CD14-positive monocyte (primary cell): ENCODE data around the gene PYGB. TPM values are rescaled to one million over a fixed set of nuclear protein-coding genes. Genes with fewer than 3 reads are reported as not detected.

Experiments
- DNase-seq, 3 donors: peaks; one replicate each; pipeline ENCODE4 v3.0.0-alpha.2; 2011 to 2022
- H2AFZ ChIP-seq: 2 replicates; pipeline ENCODE4 v1.6.0; 2012; ENCODE audit warnings: mild to moderate bottlenecking, low read depth, low read length, inconsistent platforms; ENCODE audit not compliant: insufficient read depth, poor library complexity, severe bottlenecking
- H3K27ac ChIP-seq, 2 donors: 1 replicate in 1 of 2; 2 replicates in 1 of 2; pipeline ENCODE4 v1.5.1; 2012 to 2013; ENCODE audit warnings: low read length in 2 of 2, control low read depth in 1 of 2, inconsistent platforms in 1 of 2, low read depth in 1 of 2, mild to moderate bottlenecking in 1 of 2
- H3K27me3 ChIP-seq, 2 donors: one replicate each; pipeline versions ENCODE4 v1.6.0 to v1.6.1; 2011 to 2013; ENCODE audit warnings: low read length in 2 of 2; ENCODE audit not compliant: control insufficient read depth in 2 of 2, insufficient read depth in 2 of 2
- H3K36me3 ChIP-seq, 2 donors: replicated peaks in 1 of 2; 1 replicate in 1 of 2; 2 replicates in 1 of 2; pipeline versions ENCODE4 v1.5.1 to v1.6.1; 2012 to 2013; ENCODE audit warnings: low read length in 2 of 2, control low read depth in 1 of 2, inconsistent platforms in 1 of 2, mild to moderate bottlenecking in 1 of 2; ENCODE audit not compliant: insufficient read depth in 2 of 2, control insufficient read depth in 1 of 2
- H3K4me1 ChIP-seq, 2 donors: 1 replicate in 1 of 2; 2 replicates in 1 of 2; pipeline versions ENCODE4 v1.5.1 to v1.6.1; 2012 to 2013; ENCODE audit warnings: low read length in 2 of 2, control low read depth in 1 of 2, inconsistent platforms in 1 of 2, mild to moderate bottlenecking in 1 of 2, moderate library complexity in 1 of 2; ENCODE audit not compliant: insufficient read depth in 2 of 2, control insufficient read depth in 1 of 2
- H3K4me2 ChIP-seq: replicated peaks from 2 replicates; pipeline ENCODE3; 2012; ENCODE audit warnings: low read length, moderate library complexity, mild to moderate bottlenecking; ENCODE audit not compliant: poor library complexity, severe bottlenecking; ENCODE audit errors: extremely low read depth
- H3K4me3 ChIP-seq, 3 experiments: fragments of 200-600 bp in 1 of 3; sonication (generic) in 1 of 3; replicated peaks in 1 of 3; 1 replicate in 2 of 3; 2 replicates in 1 of 3; pipeline ENCODE4 v1.5.1; 2011 to 2013; ENCODE audit warnings: low read length in 3 of 3, mild to moderate bottlenecking in 3 of 3, control low read depth in 2 of 3, low read depth in 2 of 3, inconsistent platforms in 1 of 3, moderate library complexity in 1 of 3
- H3K79me2 ChIP-seq: 2 replicates; pipeline ENCODE4 v1.6.0; 2012; ENCODE audit warnings: mild to moderate bottlenecking, control low read depth, inconsistent platforms, low read length, moderate library complexity; ENCODE audit not compliant: insufficient read depth
- H3K9ac ChIP-seq: 2 replicates; pipeline ENCODE4 v1.6.0; 2017; ENCODE audit warnings: low read length, mild to moderate bottlenecking; ENCODE audit not compliant: insufficient read depth, poor library complexity, severe bottlenecking
- H3K9me3 ChIP-seq, 2 donors: replicated peaks in 1 of 2; 1 replicate in 1 of 2; 2 replicates in 1 of 2; pipeline versions ENCODE4 v1.5.1 to v1.6.1; 2012 to 2013; ENCODE audit warnings: low read length in 2 of 2, control low read depth in 1 of 2; ENCODE audit not compliant: control insufficient read depth in 1 of 2, insufficient read depth in 1 of 2
- H4K20me1 ChIP-seq: 2 replicates; pipeline ENCODE4 v1.6.0; 2012; ENCODE audit warnings: mild to moderate bottlenecking, low read length, control low read depth, moderate library complexity; ENCODE audit not compliant: insufficient read depth
- H3K27ac Mint-ChIP-seq, 7 donors: one replicate each; pipeline ENCODE4 v1.8.0; 2020; ENCODE audit warnings: mild to moderate bottlenecking in 7 of 7, mixed read lengths in 7 of 7, moderate library complexity in 6 of 7, inconsistent platforms in 2 of 7
- H3K27me3 Mint-ChIP-seq, 3 donors: one replicate each; pipeline ENCODE4 v1.8.0; 2021 to 2022; ENCODE audit warnings: low read depth in 3 of 3, mild to moderate bottlenecking in 3 of 3, mixed read lengths in 3 of 3, moderate library complexity in 3 of 3, inconsistent platforms in 1 of 3
- H3K36me3 Mint-ChIP-seq, 2 donors: one replicate each; pipeline ENCODE4 v1.8.0; 2020; ENCODE audit warnings: mixed read lengths in 2 of 2, inconsistent platforms in 1 of 2, mild to moderate bottlenecking in 1 of 2
- H3K4me1 Mint-ChIP-seq: one replicate; pipeline ENCODE4 v1.8.0; 2020; ENCODE audit warnings: mild to moderate bottlenecking, mixed read lengths
- H3K4me3 Mint-ChIP-seq, 2 donors: one replicate each; pipeline ENCODE4 v1.8.0; 2020; ENCODE audit warnings: mild to moderate bottlenecking in 2 of 2, mixed read lengths in 2 of 2, moderate library complexity in 1 of 2
- H3K9me3 Mint-ChIP-seq, 7 donors: one replicate each; pipeline ENCODE4 v1.8.0; 2020 to 2022; ENCODE audit warnings: mixed read lengths in 7 of 7, mild to moderate bottlenecking in 6 of 7, moderate library complexity in 6 of 7, inconsistent platforms in 2 of 7
- CTCF ChIP-seq: fragments of 200-600 bp; IDR thresholded peaks from one replicate; pipeline ENCODE4 v1.8.0; 2022; ENCODE audit warnings: antibody characterized with exemption, mild to moderate bottlenecking
- WGBS: methylation state at CpG from one replicate; pipeline ENCODE4 v1.1.5; 2013; ENCODE audit warnings: missing lambda C conversion rate; ENCODE audit not compliant: insufficient coverage; 5-methylcytosine and 5-hydroxymethylcytosine counted together
- intact Hi-C, 2 donors: fragments of 100-400 bp; cut with micrococcal nuclease; formaldehyde crosslinking; loops; one replicate each; pipeline versions ENCODE4 v1.15.0 to v1.15.1; 2023
- polyA plus RNA-seq, 3 donors: library from polyadenylated mRNA; depleted of rRNA in 1 of 3; unstranded in 2 of 3; stranded (reverse) in 1 of 3; fragments of 300-500 nt in 2 of 3; fragments of >200 nt in 1 of 3; fragmentation: Illumina TruSeq in 2 of 3; gene quantifications; 1 replicate in 2 of 3; 2 replicates in 1 of 3; pipeline ENCODE4 v1.2.3, GENCODE V29; 2012 to 2021

The PYGB gene
- polyA plus RNA-seq, 3 donors: 26.6 to 33.2 (median 26.7) TPM

GRCh38 chr20:25277941-25278521 lies 30.1 kb downstream of the PYGB start:
- Mint-ChIP-seq H3K36me3 (peaks cover 79 to 98% of the 10 kb centered on the region in 2 donors), H3K27ac (no peak overlapping the region), H3K4me3 (no peak overlapping the region), H3K27me3 (no peaks in the 10 kb centered on the region), H3K9me3 (peaks cover 0 to 2% (median 0%) of the 10 kb centered on the region in 7 donors), H3K4me1 (no peaks in the 10 kb centered on the region)
- Histone ChIP-seq H3K4me2 (no peak overlapping the region), H2AFZ (no peak overlapping the region), H3K4me1 (no peaks in the 10 kb centered on the region), H3K4me3 (no peak overlapping the region), H3K9me3 (no peaks in the 10 kb centered on the region), H4K20me1 (no peaks in the 10 kb centered on the region), H3K36me3 (peaks cover 95 to 100% of the 10 kb centered on the region in 2 donors), H3K27ac (no peak overlapping the region), H3K9ac (no peak overlapping the region), H3K27me3 (no peaks in the 10 kb centered on the region), H3K79me2 (no peaks in the 10 kb centered on the region)
- TF ChIP-seq CTCF: no peak
- intact Hi-C loops: no loop called here
- WGBS: 95% methylated on average over 19 of the region's 19 CpGs
- no peak for DNase-seq

GRCh38 chr20:25278636-25279361 lies 30.9 kb downstream of the PYGB start:
- Histone ChIP-seq H3K79me2 (no peaks in the 10 kb centered on the region), H3K36me3 (peaks cover 97 to 100% of the 10 kb centered on the region in 2 donors), H3K4me1 (no peaks in the 10 kb centered on the region), H3K27me3 (no peaks in the 10 kb centered on the region), H3K4me2 (no peak overlapping the region), H2AFZ (no peak overlapping the region), H3K9me3 (no peaks in the 10 kb centered on the region), H4K20me1 (no peaks in the 10 kb centered on the region), H3K4me3 (no peak overlapping the region), H3K9ac (no peak overlapping the region), H3K27ac (no peak overlapping the region)
- Mint-ChIP-seq H3K27me3 (no peaks in the 10 kb centered on the region), H3K36me3 (peaks cover 79 to 98% of the 10 kb centered on the region in 2 donors), H3K4me1 (no peaks in the 10 kb centered on the region), H3K27ac (no peak overlapping the region), H3K9me3 (peaks cover 0 to 2% (median 0%) of the 10 kb centered on the region in 7 donors), H3K4me3 (no peak overlapping the region)
- intact Hi-C loops: no loop called here
- no peak for TF ChIP-seq CTCF
- WGBS: 98% methylated on average over 11 of the region's 26 CpGs
- no peak for DNase-seq
